Measurements from ENCODE around the gene KIF16B.

DNA sequence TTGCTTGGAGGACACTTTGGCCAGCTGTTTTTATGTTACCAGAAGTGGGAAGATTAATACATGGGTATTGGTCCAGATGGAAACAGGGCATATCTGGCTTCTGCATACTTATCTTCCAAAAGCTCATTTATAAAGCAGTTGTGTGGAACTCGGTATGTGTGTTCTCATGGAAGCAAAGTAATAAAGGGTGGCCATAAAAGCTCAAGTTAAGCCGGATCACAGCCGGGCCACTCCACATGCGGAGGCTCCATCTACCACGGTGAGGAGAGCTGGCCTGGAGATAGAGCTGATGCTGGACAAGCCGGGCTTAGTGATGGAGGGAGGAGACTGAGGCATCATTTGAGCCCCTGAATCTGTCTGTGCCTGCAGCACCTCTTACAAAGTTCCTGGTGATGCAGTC lies 38.6 kb upstream of the KIF16B start:
- TF ChIP-seq, protein P1, sequence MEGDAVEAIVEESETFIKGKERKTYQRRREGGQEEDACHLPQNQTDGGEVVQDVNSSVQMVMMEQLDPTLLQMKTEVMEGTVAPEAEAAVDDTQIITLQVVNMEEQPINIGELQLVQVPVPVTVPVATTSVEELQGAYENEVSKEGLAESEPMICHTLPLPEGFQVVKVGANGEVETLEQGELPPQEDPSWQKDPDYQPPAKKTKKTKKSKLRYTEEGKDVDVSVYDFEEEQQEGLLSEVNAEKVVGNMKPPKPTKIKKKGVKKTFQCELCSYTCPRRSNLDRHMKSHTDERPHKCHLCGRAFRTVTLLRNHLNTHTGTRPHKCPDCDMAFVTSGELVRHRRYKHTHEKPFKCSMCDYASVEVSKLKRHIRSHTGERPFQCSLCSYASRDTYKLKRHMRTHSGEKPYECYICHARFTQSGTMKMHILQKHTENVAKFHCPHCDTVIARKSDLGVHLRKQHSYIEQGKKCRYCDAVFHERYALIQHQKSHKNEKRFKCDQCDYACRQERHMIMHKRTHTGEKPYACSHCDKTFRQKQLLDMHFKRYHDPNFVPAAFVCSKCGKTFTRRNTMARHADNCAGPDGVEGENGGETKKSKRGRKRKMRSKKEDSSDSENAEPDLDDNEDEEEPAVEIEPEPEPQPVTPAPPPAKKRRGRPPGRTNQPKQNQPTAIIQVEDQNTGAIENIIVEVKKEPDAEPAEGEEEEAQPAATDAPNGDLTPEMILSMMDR (conservative IDR thresholded peaks at IDR 0.05): no peak
- TF ChIP-seq ZFX (IDR thresholded peaks at IDR 0.05): no peak

Measured in C4-2B (cell line).